GM19467 (cell line): ENCODE results near the gene KRTAP17-1.

Experiments used
- ATAC-seq: cut with Tn5 transposase; IDR thresholded peaks from one replicate; pipeline ENCODE4 v1.9.1; 2021; ENCODE audit warnings: mild to moderate bottlenecking, moderate library complexity; ENCODE audit not compliant: unreplicated experiment

Gene KRTAP17-1

DNA sequence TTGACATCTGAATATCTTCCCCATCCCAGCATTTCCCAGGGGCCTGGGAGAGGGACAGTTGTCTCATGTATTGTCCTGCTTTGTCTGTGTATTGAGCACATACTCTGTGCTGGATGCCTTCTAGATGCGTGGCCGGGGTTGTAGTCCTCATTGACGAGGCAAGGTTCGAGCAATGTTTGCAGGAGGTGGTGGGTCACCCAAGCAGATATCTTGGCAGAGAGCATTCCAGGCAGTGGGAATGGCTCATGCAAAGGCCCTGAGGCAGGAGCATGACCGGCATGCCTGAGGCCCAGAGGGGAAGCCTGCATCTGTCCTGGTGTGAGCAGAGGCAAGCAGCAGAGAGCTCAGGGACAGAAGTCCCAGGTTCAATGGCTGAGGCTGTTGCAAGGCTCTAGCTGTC, 17.6 kb upstream of the KRTAP17-1 start:
- ATAC-seq = no peak

DNA sequence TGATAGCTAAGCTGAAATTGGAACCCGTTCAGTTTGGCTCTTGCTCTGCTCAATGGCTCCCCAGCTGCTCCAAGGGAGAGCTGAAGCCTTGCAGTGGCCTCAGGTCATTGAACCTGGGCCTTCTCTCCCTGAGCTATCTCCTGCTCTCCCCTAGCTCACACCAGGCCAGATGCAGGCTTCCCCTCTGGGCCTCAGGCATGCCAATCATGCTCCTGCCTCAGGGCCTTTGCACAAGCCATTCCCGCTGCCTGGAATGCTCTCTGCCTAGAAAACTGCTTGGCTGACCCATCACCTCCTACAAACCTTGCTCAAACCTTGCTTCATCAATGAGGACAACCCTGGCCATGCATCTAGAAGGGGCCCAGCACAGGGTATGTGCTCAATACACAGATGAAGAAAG, 16.7 kb upstream of the KRTAP17-1 start:
- ATAC-seq = no peak

DNA sequence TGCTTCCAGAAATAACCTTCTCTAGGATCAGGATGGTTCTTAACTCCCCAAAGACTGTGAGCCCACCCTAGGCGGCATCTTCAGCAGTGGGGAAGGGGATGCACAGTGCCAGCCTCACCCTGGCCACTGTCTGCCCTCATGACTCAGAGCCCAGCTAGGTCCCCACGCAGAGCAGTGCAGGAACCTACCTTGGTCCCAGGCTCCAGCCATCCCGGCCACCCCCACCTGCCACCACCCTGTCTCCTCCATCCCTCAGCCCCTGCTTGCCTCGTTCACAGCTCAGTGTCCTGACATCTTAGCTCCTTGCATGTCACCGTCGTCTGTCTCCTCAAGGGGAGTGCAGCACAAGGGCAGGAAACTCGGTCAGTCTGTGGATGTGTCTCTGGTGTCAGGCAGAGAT, 16.1 kb upstream of the KRTAP17-1 start:
- no peak for ATAC-seq

DNA sequence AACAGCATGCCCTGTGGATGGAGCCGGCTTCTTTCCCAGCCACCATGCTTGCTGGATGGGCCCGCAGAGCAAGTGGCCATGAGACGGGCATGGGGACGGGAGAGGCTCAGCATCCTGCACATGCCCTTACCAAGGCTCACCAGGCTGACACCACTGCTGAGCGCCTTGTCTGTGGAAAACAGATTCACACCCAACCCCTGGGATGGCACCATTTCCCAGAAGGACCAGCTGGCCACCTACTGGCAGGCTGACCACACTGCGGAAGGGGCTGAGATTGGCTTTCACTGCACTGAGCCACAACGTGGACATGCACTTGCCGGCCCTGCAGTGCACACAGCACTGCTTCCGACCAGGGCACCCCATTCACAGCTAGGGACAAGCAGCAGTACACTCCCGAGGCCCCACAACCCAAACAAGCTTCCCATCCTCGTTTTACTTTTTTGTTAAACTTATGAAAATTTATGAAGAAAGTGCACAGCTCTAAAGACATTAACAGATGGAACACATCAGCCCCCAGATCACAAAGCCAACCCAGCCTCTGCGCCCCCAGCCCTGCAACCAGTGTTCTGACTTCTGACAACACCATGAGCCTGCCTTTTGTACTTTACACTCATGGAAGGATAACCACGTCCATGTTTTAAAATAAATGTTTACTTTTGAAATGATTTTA, 13.9 kb upstream of the KRTAP17-1 start:
- no peak for ATAC-seq

DNA sequence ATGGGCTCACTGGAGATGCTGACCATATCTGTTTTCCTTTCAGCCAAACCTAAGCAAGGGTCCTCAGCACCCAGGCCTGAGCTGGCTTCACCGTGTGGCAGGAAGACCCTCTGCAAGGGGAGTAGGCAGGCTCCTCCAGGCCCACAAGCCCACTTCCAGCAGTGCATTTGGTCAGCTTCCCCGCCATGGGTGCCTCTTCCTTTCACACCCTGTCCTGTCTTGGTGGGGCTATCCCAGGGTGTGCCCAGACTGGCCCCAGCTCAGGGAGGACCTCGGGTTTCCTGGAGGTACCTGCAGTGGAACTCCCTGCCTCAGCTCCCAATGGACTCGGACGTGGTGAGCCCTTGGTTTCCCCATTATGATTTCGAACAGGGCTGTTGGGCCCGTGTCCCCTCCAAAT, 12.7 kb upstream of the KRTAP17-1 start:
- no peak for ATAC-seq

DNA sequence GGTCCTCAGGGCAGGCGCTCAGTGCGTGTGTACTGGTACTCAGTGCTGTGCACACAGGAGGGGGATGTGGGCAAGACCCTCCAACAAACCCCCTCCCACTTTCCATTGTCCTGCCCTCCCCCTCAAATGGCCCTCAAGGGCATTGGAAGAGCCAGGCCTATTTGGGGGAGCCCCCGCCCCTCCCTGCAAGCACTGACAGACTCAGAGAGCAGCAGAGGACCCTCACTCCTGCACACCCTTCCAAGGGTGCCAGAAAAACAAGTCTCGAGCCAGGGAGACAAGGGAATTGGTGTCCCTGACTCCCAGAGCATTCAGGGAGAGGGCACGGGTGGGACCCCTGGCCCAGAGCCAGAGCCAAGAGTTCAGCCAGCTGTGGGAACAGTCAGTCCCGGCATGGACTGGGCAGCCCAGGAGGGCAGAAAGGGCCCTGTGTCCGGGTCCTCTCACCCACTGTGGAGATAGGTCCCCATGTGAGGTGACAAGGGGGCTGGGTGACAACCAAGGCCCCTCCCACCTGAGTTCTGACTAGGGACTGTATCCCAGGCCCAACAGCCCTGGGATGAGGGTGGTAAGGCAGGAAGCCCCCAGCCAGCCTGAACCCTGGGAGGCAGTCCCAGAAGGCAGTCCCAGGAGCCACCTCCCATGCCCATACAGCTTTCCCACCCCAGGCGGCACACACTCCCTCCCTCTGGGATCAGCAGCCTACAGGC, 12.1 kb upstream of the KRTAP17-1 start:
- ATAC-seq = no peak

DNA sequence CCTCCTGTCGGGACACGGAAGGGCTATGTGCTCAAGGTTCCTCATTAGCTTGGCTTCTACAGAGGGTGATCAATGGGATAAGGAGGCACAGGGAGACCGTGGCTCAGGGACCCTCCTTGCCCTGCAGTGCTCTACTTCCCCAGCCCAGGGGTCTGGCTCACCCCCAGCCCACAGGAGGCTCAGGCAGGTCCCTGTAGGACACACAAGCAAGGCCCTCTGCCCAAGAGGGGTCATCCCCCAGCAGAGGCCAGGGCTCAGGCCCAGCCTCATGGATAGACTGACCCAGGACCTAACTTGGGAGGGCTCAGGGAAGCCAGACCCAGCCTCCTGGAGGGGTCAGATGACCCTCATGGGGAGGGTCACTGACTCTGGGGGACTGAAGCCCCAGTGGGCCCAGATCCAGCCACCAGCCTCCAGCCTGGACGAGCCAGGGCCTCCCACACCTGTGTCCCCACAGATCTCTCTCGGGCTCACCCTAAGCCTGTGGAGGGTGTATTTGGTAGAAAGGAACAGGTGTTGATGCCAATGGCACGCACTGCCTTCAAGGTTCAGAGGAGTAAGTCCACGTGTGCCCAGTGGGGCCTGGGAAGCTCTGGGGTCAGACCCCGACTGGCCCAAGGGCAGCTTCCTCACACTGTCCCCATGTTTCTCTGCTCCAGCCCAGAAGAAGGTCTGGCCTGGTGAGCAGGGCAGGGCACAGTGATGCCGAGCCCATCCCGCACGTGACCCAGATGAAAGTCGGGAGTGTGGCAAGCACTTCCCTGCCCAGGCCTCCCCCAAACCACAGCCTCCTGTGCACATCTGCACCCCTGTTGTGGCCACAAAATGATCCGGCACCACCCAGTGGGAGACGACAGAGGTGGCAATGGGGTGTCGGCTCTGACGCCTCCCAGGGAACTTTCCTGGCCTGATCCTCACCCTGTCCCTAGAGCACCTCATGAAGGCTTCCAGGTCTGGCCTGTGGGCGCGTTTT, 10.9 kb upstream of the KRTAP17-1 start:
- no peak for ATAC-seq

DNA sequence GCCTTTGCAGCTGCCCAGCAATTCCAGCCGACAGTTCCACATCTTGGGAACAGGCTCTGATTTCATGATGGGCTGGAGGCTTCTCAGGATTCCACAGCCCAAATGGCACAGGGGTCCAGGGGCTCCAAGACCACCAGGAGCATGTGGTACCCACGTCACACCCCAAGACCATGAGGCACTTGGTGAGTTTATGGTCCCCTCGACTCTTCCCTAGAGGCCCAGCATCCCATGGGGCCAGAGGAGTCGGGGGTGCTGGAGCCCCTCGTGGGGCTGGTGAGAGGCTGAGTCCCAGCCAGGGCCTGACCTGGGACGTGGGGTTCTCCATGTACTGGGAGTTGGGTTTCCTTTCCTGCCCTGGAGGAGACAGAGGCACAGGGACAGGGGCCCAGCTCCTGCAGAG, 10.1 kb upstream of the KRTAP17-1 start:
- no peak for ATAC-seq

DNA sequence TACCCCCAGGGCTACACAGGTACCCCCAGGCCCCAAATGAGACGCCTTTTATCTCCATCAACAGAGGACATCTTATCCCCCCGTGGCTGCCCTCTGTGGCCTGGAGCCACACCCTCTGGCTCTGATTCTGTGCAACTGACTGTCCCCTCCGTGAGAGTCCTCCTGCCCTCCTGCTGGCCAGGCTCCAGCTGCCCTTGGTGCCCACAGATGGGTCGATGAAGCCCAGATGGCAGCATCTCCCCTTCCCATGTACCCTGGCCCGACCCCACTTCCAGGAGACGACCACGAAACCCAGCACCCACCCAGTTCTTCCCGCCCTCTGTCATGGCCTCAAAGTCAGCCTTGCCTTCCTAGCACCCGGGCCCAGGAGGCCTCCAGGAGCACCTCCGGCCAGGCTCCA, 9.6 kb upstream of the KRTAP17-1 start:
- no peak for ATAC-seq

DNA sequence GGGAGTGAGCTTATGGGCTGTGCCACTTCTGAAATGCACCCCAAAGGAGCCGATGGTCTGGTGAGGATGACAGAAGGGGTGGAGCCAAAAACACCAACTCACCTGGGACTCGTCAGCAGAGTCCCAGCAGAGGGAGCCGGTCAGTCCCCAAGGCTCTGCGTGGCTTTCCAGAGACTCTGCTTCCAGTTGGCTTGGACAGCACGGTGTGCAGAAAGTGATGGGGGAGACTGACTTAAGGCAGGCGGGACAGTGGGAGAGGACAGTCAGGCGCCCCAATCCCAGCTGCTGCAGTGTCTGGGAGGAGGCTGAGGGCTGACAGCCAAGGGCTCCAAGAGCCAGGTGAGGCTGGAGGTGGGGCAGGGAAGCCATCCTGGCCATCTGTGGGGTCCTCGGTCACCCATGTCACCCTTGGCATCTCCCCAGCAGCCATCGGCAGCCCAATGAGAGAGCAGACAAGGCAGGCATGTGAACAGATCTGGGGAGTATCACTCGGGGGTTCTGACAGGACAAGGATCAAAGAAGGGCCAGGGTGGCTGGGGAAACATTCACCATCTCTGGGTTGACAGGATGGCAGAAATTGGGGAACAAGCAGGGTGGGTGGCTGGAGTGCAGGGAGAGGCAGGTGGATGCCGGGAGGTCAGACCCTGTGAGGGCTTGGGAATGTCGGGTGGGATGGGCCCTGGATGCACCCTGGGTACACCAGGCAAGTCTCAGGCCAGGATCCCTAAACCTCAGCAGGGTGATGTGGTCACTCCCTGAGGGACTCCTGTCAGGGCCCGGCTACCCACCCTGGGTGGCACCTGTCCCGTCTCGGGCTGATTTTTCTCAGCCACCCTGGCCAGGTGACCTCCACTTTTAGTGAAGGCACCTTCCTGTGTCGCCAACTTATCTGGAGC, 8.9 kb upstream of the KRTAP17-1 start:
- ATAC-seq = no peak

DNA sequence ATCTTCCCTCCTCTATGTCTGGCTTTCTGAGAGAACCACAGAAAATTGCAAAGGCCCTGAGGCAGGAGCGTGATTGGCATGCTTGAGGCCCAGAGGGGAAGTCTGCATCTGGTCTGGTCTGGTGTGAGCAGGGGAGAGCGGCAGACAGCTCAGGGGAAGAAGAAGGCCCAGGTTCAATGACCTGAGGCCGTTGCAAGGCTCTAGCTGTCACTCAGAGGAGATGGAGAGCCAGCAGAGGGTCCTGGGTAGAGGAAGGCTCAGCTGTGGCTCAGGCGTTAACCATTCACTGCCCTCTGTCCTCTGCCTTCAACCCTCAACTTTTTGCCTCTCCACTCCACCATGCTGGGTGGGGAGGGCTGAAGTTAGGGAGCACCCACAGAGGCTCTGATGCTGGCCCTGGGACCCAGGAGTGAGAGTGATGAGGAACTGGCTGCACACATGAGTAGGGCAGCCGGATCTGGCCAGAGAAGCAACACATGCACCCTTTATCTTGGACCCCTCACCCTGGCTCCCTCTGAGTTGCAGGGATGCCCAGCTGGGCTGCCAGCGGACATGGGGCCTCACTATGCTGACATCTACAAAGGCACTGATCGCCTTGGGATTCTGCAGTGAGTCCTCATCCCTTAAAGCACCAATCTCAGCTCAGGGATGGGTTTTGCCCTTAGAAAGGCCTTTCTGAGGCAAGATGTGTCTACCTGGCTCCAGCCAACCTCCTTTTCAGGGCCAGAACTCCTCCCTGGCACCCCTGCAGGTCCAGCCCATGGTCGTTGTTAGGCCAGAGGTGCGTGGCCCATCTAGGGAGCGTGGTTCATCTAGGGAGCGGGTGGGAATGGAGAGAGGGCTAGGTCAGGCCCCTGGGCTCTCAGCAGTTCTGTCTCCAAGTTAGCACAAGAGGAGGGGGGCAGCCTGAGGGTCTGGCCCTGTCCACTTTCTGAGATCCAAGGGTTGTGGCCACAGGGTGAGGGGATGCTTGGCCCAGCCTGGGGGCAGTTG, 7.7 kb upstream of the KRTAP17-1 start:
- no peak for ATAC-seq

DNA sequence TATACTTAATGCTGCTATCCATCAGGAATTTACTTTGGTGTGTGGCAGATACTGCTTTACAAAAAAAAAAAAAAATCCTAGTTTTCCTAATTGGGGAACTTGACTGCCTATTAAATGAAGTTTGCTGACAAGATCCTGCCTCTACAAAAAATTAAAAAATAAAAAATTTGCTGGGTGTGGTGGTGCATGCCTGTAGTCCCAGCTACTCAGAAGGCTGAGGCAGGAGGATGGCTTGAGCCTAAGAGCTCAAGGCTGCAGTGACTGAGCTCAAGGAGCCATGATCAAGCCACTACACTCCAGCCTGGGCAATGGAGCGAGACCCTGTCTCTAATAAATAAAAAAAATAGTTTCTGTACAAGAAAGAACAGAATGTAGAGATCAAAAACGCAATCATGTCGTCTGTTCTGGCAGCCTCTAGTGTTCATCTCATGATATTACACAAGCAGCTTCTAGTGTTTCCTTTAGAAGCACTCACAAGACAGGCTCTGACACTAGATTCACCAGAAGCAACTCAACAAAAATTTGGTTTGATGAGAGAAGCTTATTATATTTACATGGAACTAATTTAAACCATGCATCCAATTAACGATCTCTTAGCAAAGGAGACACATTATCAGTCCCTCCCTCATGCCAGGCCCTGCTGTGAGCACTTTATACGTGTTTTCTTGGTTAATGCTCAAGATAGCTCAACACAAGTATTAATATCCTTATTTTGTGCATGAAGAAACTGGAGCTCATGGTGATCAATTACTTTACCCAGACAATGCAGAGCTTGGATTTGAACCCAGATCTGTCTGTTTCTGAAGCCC, 6.8 kb upstream of the KRTAP17-1 start:
- ATAC-seq = no peak

DNA sequence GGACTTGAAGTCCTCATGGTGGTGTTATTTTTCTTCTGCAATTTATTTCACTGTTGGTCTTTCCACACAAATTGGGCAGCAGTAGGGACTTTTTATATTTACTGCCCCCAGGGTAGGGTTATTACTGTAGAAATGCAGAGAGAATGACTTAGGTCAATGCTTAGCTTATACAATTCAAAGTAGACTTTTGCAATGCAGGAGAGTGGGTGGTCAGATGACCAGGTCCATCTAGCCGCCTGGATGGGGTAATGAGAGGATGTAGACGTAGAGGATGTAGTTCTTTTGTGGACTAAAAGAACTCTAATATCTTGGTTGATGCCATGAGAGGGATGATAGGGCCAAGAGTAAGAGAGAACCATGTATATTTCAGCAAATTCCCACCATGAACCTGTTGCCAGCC, 2.7 kb upstream of the KRTAP17-1 start:
- ATAC-seq = no peak

DNA sequence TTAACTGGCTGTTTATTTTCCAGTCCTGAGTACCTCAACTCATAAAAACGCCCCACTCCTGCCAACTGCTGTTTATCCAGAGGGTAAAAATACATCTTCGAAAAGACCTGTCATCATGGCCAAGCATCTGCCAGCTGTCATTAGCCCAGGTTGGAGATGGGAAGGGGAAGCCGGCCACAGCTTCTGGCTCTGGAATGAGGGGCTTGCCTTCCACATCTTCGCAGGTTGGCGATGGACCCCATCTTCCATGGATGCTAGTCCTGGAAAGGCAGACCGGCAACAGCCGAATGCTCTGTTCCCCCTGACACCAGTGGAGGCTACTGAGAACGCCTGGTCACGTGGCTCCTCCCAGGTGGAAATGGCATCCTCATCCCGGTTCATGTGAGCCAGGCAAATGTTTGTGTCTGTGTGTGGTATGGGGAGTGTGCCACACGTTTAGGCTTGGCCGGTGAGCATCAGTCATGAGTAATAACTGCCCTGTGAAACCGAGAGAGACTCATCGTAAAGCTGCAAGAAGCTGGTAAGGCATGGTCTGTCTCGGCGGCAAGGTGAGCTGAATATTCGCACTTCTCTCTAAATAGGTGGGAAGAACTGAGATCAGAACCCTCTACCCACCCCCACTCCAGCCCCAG, 420 bp upstream of the KRTAP17-1 start:
- no peak for ATAC-seq

DNA sequence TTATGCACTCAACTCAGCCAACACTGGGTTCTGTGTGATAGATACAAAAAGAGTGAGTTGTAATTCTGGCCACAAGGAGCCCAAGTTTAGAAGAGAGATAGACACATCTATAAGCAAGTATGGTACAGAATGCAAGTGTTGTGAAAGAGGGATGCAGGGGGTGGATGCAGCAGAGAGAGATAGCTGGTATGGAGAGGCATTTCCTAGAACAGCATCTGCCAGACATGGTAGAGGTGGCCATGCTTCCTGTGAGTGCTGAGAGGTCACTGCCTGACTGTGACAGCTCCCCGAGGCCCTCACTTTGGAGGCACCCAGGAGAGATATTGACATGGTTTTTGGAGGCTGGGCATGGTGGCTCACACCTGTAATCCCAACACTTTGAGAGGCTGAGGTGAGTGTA, 4.4 kb downstream of the KRTAP17-1 start:
- no peak for ATAC-seq

DNA sequence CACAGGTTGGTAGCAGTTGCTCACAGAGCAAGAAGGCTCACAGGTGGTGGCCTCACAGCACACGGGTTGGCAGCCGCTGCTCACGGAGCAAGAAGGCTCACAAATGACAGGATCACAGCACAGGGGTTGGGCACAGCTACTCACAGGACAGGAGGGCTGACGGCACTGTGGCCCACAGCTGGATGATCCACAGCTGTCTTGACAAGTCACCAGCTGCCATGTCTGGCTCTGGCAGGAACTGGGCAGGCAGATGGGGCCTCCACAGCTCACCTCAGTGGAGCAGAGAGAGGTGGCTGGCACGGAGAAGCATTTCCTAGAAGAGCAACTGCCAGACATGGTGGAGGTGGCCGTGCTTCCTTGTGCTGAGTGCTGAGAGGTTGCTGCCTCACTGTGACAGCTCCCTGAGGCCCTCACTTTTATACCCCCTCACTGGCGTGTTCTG, 6.6 kb downstream of the KRTAP17-1 start, which contains the start of gene KRTAP16-1:
Gene KRTAP16-1 (minus strand): TSS at position 392 of the 442 bp plus-strand sequence. CDS start 56 bp downstream, at position 336.
- no peak for ATAC-seq

DNA sequence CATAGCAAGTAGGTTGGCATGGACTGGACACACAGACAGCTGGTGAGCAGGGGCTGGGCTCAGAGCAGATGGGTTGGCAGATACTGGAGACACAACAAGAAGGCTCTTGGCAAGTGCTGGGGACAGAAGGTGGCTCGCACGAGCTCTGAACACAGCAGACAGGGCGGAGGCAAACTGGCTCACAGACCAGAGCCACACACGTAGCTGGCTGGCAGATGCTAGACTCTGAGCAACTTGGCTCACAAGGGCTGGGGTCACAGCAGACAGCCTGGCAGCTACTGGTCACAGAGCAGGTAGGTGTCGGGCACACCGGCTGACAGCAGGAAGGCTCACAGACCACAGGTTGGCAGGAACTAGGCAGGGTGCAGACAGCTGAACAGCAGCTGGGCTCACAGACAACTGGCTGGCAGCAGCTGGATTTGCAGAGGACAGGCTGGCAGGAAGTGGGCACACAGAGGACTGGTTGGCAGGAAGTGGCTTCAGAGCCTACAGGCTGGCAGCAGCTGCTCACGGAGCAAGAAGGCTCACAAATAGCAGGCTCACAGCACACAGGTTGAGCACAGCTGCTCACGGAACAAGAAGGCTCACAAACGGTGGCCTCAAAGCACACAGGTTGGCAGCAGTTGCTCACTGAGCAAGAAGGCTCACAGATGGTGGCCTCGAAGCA, 7.1 kb downstream of the KRTAP17-1 start:
- ATAC-seq = no peak
